Activated CD8-positive, alpha-beta memory T cell treated with anti-CD3 and anti-CD28 coated beads for 1 hour (primary cell): ENCODE results near the gene DAND5.

ENCODE experiments used
- DNase-seq, 2 donors: peaks; one replicate each; pipeline ENCODE4 v3.0.0-alpha.2; 2020; ENCODE audit warnings: low read depth in 1 of 2; ENCODE audit errors: extremely low read depth in 1 of 2

The DAND5 gene

GRCh38 chr19:13019332-13019731 is 50.0 kb downstream of the DAND5 start:
- no peak for DNase-seq

GRCh38 chr19:13020002-13020414 is 50.6 kb downstream of the DAND5 start:
- no peak for DNase-seq

- DNase-seq, result no peak
These were observed 52.9 kb downstream of the DAND5 start for GRCh38 chr19:13022111-13022858.

- no peak for DNase-seq
These were observed 53.7 kb downstream of the DAND5 start for GRCh38 chr19:13022859-13023636.

- no peak for DNase-seq
These were observed 54.3 kb downstream of the DAND5 start for GRCh38 chr19:13023656-13024055.
